Endothelial cell of umbilical vein (primary cell): ENCODE measurements around the gene AASDH. TPM values are rescaled to one million over a fixed set of nuclear protein-coding genes. Genes with fewer than 3 reads are reported as not detected.
"Not testable (repeated sequence)": the region's sequence is repeated elsewhere in the genome, so short reads cannot be mapped to it uniquely, and the experiment has no call there.

ENCODE experiments used
- BruUV-seq: library from RNA; stranded (reverse); fragments of 400-500 nt; replicated peaks from 2 replicates; lab custom pipeline; 2021; lab: Mats Ljungman, UMichigan
- CTCF ChIA-PET: fragments of 300-600, 350-600 bp; sonication (Branson Sonifier 250); formaldehyde crosslinking; loops from one replicate; lab custom pipeline; 2021; ENCODE audit warnings: antibody characterized with exemption, inconsistent platforms; lab: Charles Lee
- POLR2A ChIA-PET: fragments of 300-600, 350-600 bp; sonication (Branson Sonifier 250); formaldehyde crosslinking; loops from one replicate; lab custom pipeline; 2021; ENCODE audit warnings: antibody characterized with exemption, inconsistent platforms; lab: Charles Lee
- DNase-seq: peaks from one replicate; pipeline ENCODE4 v3.0.0-alpha.2; 2011; ENCODE audit warnings: low read depth, low spot score
- FAIRE-seq: peaks from 2 replicates; lab custom pipeline; 2011; peaks lifted over from hg19 to GRCh38; lab: Jason Lieb, UNC
- H2AFZ ChIP-seq: 2 replicates; pipeline ENCODE4 v1.6.0; 2012; ENCODE audit warnings: low read depth, low read length, control low read depth, inconsistent platforms
- H3K27ac ChIP-seq: 2 replicates; pipeline ENCODE4 v1.5.1; 2011; ENCODE audit warnings: low read depth, mild to moderate bottlenecking, control low read depth, low read length, moderate library complexity; ENCODE audit not compliant: insufficient read depth
- H3K27me3 ChIP-seq, 2 experiments: 2 replicates each; pipeline versions ENCODE4 v1.6.0 to v1.6.1; 2011; ENCODE audit warnings: low read length in 2 of 2, mixed read lengths in 1 of 2; ENCODE audit not compliant: control insufficient read depth in 2 of 2, insufficient read depth in 2 of 2
- H3K36me3 ChIP-seq, 2 experiments: 2 replicates in 1 of 2; 3 replicates in 1 of 2; pipeline ENCODE4 v1.5.1; 2011; ENCODE audit warnings: low read length in 2 of 2, mild to moderate bottlenecking in 1 of 2, moderate library complexity in 1 of 2; ENCODE audit not compliant: control insufficient read depth in 2 of 2, insufficient read depth in 2 of 2; ENCODE audit errors: extremely low read depth in 1 of 2
- H3K4me1 ChIP-seq: 3 replicates; pipeline ENCODE4 v1.5.1; 2011; ENCODE audit warnings: mild to moderate bottlenecking, low read length; ENCODE audit not compliant: control insufficient read depth, insufficient read depth; ENCODE audit errors: extremely low read depth
- H3K4me2 ChIP-seq: 2 replicates; pipeline ENCODE4 v1.6.1; 2011; ENCODE audit warnings: low read length, control low read depth, mixed read lengths; ENCODE audit not compliant: insufficient read depth
- H3K4me3 ChIP-seq, 3 experiments: fragments of 200-600 bp in 1 of 3; sonication (generic), shearing (Covaris generic) in 1 of 3; replicated peaks in 1 of 3; 2 replicates each; pipeline ENCODE4 v1.5.1; 2011 to 2016; ENCODE audit warnings: control low read depth in 3 of 3, low read length in 3 of 3, mild to moderate bottlenecking in 2 of 3, inconsistent platforms in 1 of 3, low read depth in 1 of 3, moderate library complexity in 1 of 3; ENCODE audit not compliant: insufficient read depth in 1 of 3
- H3K79me2 ChIP-seq: 2 replicates; pipeline ENCODE4 v1.6.0; 2012; ENCODE audit warnings: low read length, inconsistent platforms; ENCODE audit not compliant: control insufficient read depth, insufficient read depth
- H3K9ac ChIP-seq: replicated peaks from 2 replicates; pipeline ENCODE3; 2011; ENCODE audit warnings: low read length, control low read depth; ENCODE audit not compliant: insufficient read depth; ENCODE audit errors: extremely low read depth
- H3K9me1 ChIP-seq: replicated peaks from 3 replicates; pipeline ENCODE4 v1.6.0; 2011; ENCODE audit warnings: mild to moderate bottlenecking, low read length; ENCODE audit not compliant: control insufficient read depth, insufficient read depth; ENCODE audit errors: extremely low read depth
- H3K9me3 ChIP-seq: replicated peaks from 2 replicates; pipeline ENCODE4 v1.5.1; 2012; ENCODE audit warnings: low read length, inconsistent platforms; ENCODE audit not compliant: control insufficient read depth, insufficient read depth
- H4K20me1 ChIP-seq: replicated peaks from 2 replicates; pipeline ENCODE3; 2011; ENCODE audit warnings: mild to moderate bottlenecking, low read length; ENCODE audit not compliant: control insufficient read depth, insufficient read depth; ENCODE audit errors: extremely low read depth
- CTCF ChIP-seq, 2 donors: IDR thresholded peaks; 1 replicate in 1 of 2; 2 replicates in 1 of 2; pipeline ENCODE4 v1.5.1; 2011; ENCODE audit warnings: low read length in 2 of 2, mild to moderate bottlenecking in 2 of 2, moderate library complexity in 2 of 2, control low read depth in 1 of 2, inconsistent platforms in 1 of 2, low read depth in 1 of 2; ENCODE audit not compliant: insufficient read depth in 1 of 2; ENCODE audit errors: extremely low read depth in 1 of 2
- EZH2 ChIP-seq: IDR thresholded peaks from 2 replicates; pipeline ENCODE4 v1.6.1; 2012; ENCODE audit warnings: borderline replicate concordance, low read depth, mild to moderate bottlenecking, moderate library complexity, low read length, inconsistent platforms; ENCODE audit not compliant: severe bottlenecking
- FOS ChIP-seq: IDR thresholded peaks from 2 replicates; pipeline ENCODE4 v1.6.1; 2011; ENCODE audit warnings: mild to moderate bottlenecking, low read length, moderate library complexity, borderline replicate concordance; ENCODE audit not compliant: insufficient read depth
- GATA2 ChIP-seq: IDR thresholded peaks from 2 replicates; pipeline ENCODE4 v1.7.0; 2011; ENCODE audit warnings: low read depth, mild to moderate bottlenecking, moderate library complexity, mixed read lengths, low read length; ENCODE audit not compliant: insufficient read length, insufficient read depth
- JUN ChIP-seq: IDR thresholded peaks from 2 replicates; pipeline ENCODE4 v1.6.1; 2011; ENCODE audit warnings: borderline replicate concordance, low read depth; ENCODE audit not compliant: insufficient read length, insufficient read depth
- MAX ChIP-seq: IDR thresholded peaks from 2 replicates; pipeline ENCODE4 v1.6.1; 2011; ENCODE audit not compliant: insufficient read depth, insufficient read length
- MYC ChIP-seq: IDR thresholded peaks from one replicate; pipeline ENCODE4 v1.6.1; 2011; ENCODE audit warnings: mild to moderate bottlenecking, low read depth, low read length
- POLR2A ChIP-seq: IDR thresholded peaks from 2 replicates; pipeline ENCODE4 v1.6.1; 2012; ENCODE audit warnings: low read depth, mild to moderate bottlenecking, control low read depth, low read length
- POLR2AphosphoS5 ChIP-seq: IDR thresholded peaks from 2 replicates; pipeline ENCODE4 v1.6.1; 2012; ENCODE audit warnings: low read depth, mild to moderate bottlenecking, control low read depth, low read length, moderate library complexity; ENCODE audit not compliant: insufficient read depth
- dilution Hi-C: fragments of 300-500 bp; cut with MboI; formaldehyde crosslinking; loops from one replicate; pipeline ENCODE4 v1.15.0; 2019; ENCODE audit warnings: low sequenced_read_pairs; ENCODE audit not compliant: extremely low pct_ligation_motif_present
- intact Hi-C: fragments of 100-400 bp; cut with micrococcal nuclease; formaldehyde crosslinking; loops from one replicate; pipeline ENCODE4 v1.10.0; 2022
- polyA plus RNA-seq, 4 experiments: library from polyadenylated mRNA; depleted of rRNA in 3 of 4; stranded (reverse) in 3 of 4; unstranded in 1 of 4; fragments of >200 nt; gene quantifications; 2 replicates each; pipeline versions ENCODE4 v1.2.1 to v1.2.3, GENCODE V29; 2011 to 2012; ENCODE audit warnings: missing spikeins in 1 of 4
- total RNA-seq: library from RNA; stranded (reverse); gene quantifications from 2 replicates; pipeline ENCODE4 v1.2.3, GENCODE V29; 2021

Gene AASDH
- total and polyA plus RNA-seq, 2 donors (not counting 3 experiments of a cell fraction or from before 2014, with no cell fraction given): 4.2 to 9.5 TPM

GRCh38 chr4:56370377-56370776 is 16.9 kb downstream of the AASDH start:
- intact Hi-C loops: no loop called here

GRCh38 chr4:56362981-56363380 is 24.3 kb downstream of the AASDH start:
- H3K4me2 ChIP-seq, H3K9me1 ChIP-seq, H3K27me3 ChIP-seq, H2AFZ ChIP-seq, H3K9ac ChIP-seq, POLR2A ChIA-PET, intact Hi-C loops, BruUV-seq, H3K36me3 ChIP-seq, FAIRE-seq, CTCF ChIA-PET, H4K20me1 ChIP-seq, H3K27ac ChIP-seq, H3K79me2 ChIP-seq, H3K4me3 ChIP-seq, H3K4me1 ChIP-seq, DNase-seq, H3K9me3 ChIP-seq, dilution Hi-C loops: not testable (repeated sequence)

More at GRCh38 chr4:56370377-56370776, 16.9 kb downstream of the AASDH start:
- Histone ChIP-seq H3K4me3 (no peak overlapping the region), H2AFZ (no peak overlapping the region), H3K9ac (no peak overlapping the region), H3K27ac (no peak overlapping the region), H3K4me2 (no peak overlapping the region), H3K36me3 (no peaks in the 10 kb centered on the region), H3K79me2 (no peaks in the 10 kb centered on the region), H3K4me1 (peaks cover 3% of the 10 kb centered on the region), H3K9me1 (no peaks in the 10 kb centered on the region), H3K27me3 (no peaks in the 10 kb centered on the region), H3K9me3 (no peaks in the 10 kb centered on the region), H4K20me1 (no peaks in the 10 kb centered on the region)
- POLR2A ChIA-PET: no interaction called here
- DNase-seq (no peak), FAIRE-seq (no peak)
- TF ChIP-seq MYC (no peak), POLR2A (no peak), CTCF (IDR thresholded peaks at IDR 0.05; ENCODE audit: extremely low read depth in 1 of 2, insufficient read depth in 1 of 2, low read depth in 1 of 2, low read length in 2 of 2) (no peak), FOS (no peak), GATA2 (no peak), POLR2AphosphoS5 (no peak), JUN (no peak), MAX (no peak), EZH2 (no peak)
- dilution Hi-C loops: no loop called here
- CTCF ChIA-PET: no interaction called here
- BruUV-seq: no TSS peak
